GM12891 (cell line): Measurements from ENCODE around the gene SLCO3A1.

Experiments
- DNase-seq: peaks from one replicate; pipeline ENCODE4 v3.0.0; 2011; ENCODE audit warnings: low spot score; ENCODE audit not compliant: insufficient read length
- FAIRE-seq: peaks from 2 replicates; lab custom pipeline; 2011; peaks lifted over from hg19 to GRCh38; lab: Jason Lieb, UNC
- PAX5 ChIP-seq: IDR thresholded peaks from 2 replicates; pipeline ENCODE4 v1.6.1; 2011; ENCODE audit warnings: low read length, moderate library complexity, mild to moderate bottlenecking; ENCODE audit not compliant: insufficient read depth, severe bottlenecking
- POLR2A ChIP-seq: IDR thresholded peaks from 2 replicates; pipeline ENCODE4 v1.6.1; 2011; ENCODE audit warnings: low read depth, low read length, control low read depth
- POLR2AphosphoS5 ChIP-seq: IDR thresholded peaks from 2 replicates; pipeline ENCODE4 v1.6.1; 2011; ENCODE audit warnings: low read depth, low read length, control low read depth
- POU2F2 ChIP-seq: IDR thresholded peaks from 2 replicates; pipeline ENCODE4 v1.6.1; 2011; ENCODE audit warnings: low read depth, mild to moderate bottlenecking, control low read depth, low read length, moderate library complexity
- SPI1 ChIP-seq: IDR thresholded peaks from 2 replicates; pipeline ENCODE4 v1.6.1; 2011; ENCODE audit warnings: low read depth, low read length, control low read depth
- TAF1 ChIP-seq: IDR thresholded peaks from 2 replicates; pipeline ENCODE4 v1.6.1; 2011; ENCODE audit warnings: low read depth, low read length, control low read depth

Gene SLCO3A1

GRCh38 chr15:91844928-91845327, 8.6 kb upstream of the SLCO3A1 start:
- TF ChIP-seq TAF1, result no peak
- TF ChIP-seq POLR2A, result no peak
- TF ChIP-seq POLR2AphosphoS5, result no peak
- TF ChIP-seq POU2F2, result no peak
- TF ChIP-seq SPI1, result no peak
- TF ChIP-seq PAX5, result no peak
- DNase-seq (no peak), FAIRE-seq (no peak)

GRCh38 chr15:91845720-91846119, 7.8 kb upstream of the SLCO3A1 start:
- DNase-seq (no peak), FAIRE-seq (no peak)
- no peak for TF ChIP-seq SPI1
- no peak for TF ChIP-seq POLR2A

GRCh38 chr15:91849180-91849579, 4.3 kb upstream of the SLCO3A1 start:
- FAIRE-seq (no peak), DNase-seq (no peak)
- TF ChIP-seq PAX5 (no peak), TAF1 (no peak), SPI1 (no peak), POLR2A (no peak), POU2F2 (no peak), POLR2AphosphoS5 (no peak)

GRCh38 chr15:91849749-91850161, 3.8 kb upstream of the SLCO3A1 start:
- no peak for FAIRE-seq
- TF ChIP-seq TAF1 (no peak), POLR2AphosphoS5 (no peak), PAX5 (no peak), SPI1 (no peak), POLR2A (no peak), POU2F2 (no peak)
- DNase-seq, result no peak

GRCh38 chr15:91852741-91853510, 582 bp upstream of the SLCO3A1 start:
- FAIRE-seq (no peak), DNase-seq (peak; percentile 62)
- TF ChIP-seq SPI1 (no peak), PAX5 (no peak), TAF1 (no peak), POU2F2 (no peak), POLR2AphosphoS5 (no peak), POLR2A (no peak)

GRCh38 chr15:91853948-91854638, 585 bp downstream of the SLCO3A1 start:
- DNase-seq (no peak), FAIRE-seq (no peak)
- TF ChIP-seq POLR2AphosphoS5 (no peak), PAX5 (no peak), POLR2A (no peak), POU2F2 (no peak), SPI1 (no peak), TAF1 (no peak)

GRCh38 chr15:91854639-91854990, 1.1 kb downstream of the SLCO3A1 start:
- DNase-seq (no peak), FAIRE-seq (no peak)
- TF ChIP-seq POLR2AphosphoS5 (no peak), POLR2A (no peak), PAX5 (no peak), POU2F2 (no peak), SPI1 (no peak), TAF1 (no peak)

GRCh38 chr15:91855241-91855640, 1.7 kb downstream of the SLCO3A1 start:
- FAIRE-seq (no peak), DNase-seq (no peak)
- no peak for TF ChIP-seq POU2F2

- DNase-seq, result no peak
- TF ChIP-seq SPI1, result no peak
- TF ChIP-seq PAX5, result no peak
- TF ChIP-seq POU2F2, result no peak
- no peak for TF ChIP-seq POLR2A
- no peak for TF ChIP-seq TAF1
- TF ChIP-seq POLR2AphosphoS5, result no peak
- no peak for FAIRE-seq
Measured at GRCh38 chr15:91855684-91856489, 2.4 kb downstream of the SLCO3A1 start.
